K562 (cell line): ENCODE measurements around the gene NENF. TPM values are rescaled to one million over a fixed set of nuclear protein-coding genes. Genes with fewer than 3 reads are reported as not detected.
A peak's percentile ranks its signal among the peaks of the same experiment; 100 is the strongest.

Experiments used
- ATAC-seq: fragments of 200-7000 bp; cut with Tn5 transposase; 3 replicates; pipeline ENCODE4 v1.9.1; 2020; ENCODE audit warnings: moderate library complexity
- BruUV-seq: library from RNA; stranded (reverse); fragments of 400-500 nt; replicated peaks from 2 replicates; lab custom pipeline; 2021; lab: Mats Ljungman, UMichigan
- CTCF ChIA-PET: fragments of 300-600 bp; formaldehyde crosslinking; extraction: SDS; loops from one replicate; lab custom pipeline; 2021; ENCODE audit warnings: low intra/inter-chr PET ratio; lab: Yijun Ruan, JAX
- POLR2A ChIA-PET: fragments of 300-600, 350-650 bp; sonication (Branson Sonifier 250); formaldehyde crosslinking; extraction: SDS; loops from one replicate; lab custom pipeline; 2021; ENCODE audit warnings: antibody characterized with exemption, inconsistent platforms; lab: Yijun Ruan, JAX
- DNase-seq, 4 experiments: peaks; one replicate each; pipeline versions ENCODE4 v3.0.0 to v3.0.0-alpha.2; 2011 to 2018; ENCODE audit warnings: low spot score in 3 of 4, mixed read lengths in 3 of 4; ENCODE audit errors: extremely low read depth in 1 of 4
- FAIRE-seq: peaks from 2 replicates; lab custom pipeline; 2011; peaks lifted over from hg19 to GRCh38; lab: Jason Lieb, UNC
- H2AFZ ChIP-seq: 2 replicates; pipeline ENCODE4 v1.6.0; 2011; ENCODE audit warnings: low read depth, low read length, control low read depth, inconsistent platforms
- H3K27ac ChIP-seq: fragments of 200-600 bp; 3 replicates; pipeline ENCODE4 v1.8.0; 2011; ENCODE audit warnings: low read depth, mild to moderate bottlenecking, control low read depth, inconsistent platforms, low read length, moderate library complexity, mixed read lengths; ENCODE audit errors: extremely low read depth
- H3K27me3 ChIP-seq, 2 experiments: fragments of 300-600 bp in 1 of 2; 2 replicates in 1 of 2; 3 replicates in 1 of 2; pipeline versions ENCODE4 v1.6.0 to v1.8.0; 2011; ENCODE audit warnings: inconsistent platforms in 2 of 2, low read length in 2 of 2, mild to moderate bottlenecking in 1 of 2, mixed read lengths in 1 of 2, moderate library complexity in 1 of 2; ENCODE audit not compliant: control insufficient read depth in 2 of 2, insufficient read depth in 2 of 2
- H3K36me3 ChIP-seq: fragments of 300-600 bp; 3 replicates; pipeline ENCODE4 v1.8.0; 2011; ENCODE audit warnings: mild to moderate bottlenecking, low read length, inconsistent platforms; ENCODE audit not compliant: control insufficient read depth, insufficient read depth
- H3K4me1 ChIP-seq, 2 experiments: fragments of 200-600 bp in 1 of 2; replicated peaks in 1 of 2; 2 replicates in 1 of 2; 3 replicates in 1 of 2; pipeline versions ENCODE4 v1.5.1 to v1.8.0; 2011; ENCODE audit warnings: inconsistent platforms in 2 of 2, low read length in 2 of 2, mild to moderate bottlenecking in 1 of 2, mixed read lengths in 1 of 2, moderate library complexity in 1 of 2; ENCODE audit not compliant: control insufficient read depth in 2 of 2, insufficient read depth in 2 of 2
- H3K4me2 ChIP-seq: 2 replicates; pipeline ENCODE4 v1.6.1; 2011; ENCODE audit warnings: low read length, control low read depth, inconsistent platforms, mixed read lengths; ENCODE audit not compliant: insufficient read depth
- H3K4me3 ChIP-seq: fragments of 200-600 bp; sonication (generic), shearing (Covaris generic); 2 replicates; pipeline ENCODE4 v1.5.1; 2016; ENCODE audit warnings: control low read depth, inconsistent platforms
- H3K79me2 ChIP-seq: fragments of 200-600 bp; 3 replicates; pipeline ENCODE4 v1.8.0; 2011; ENCODE audit warnings: low read length, inconsistent platforms; ENCODE audit not compliant: control insufficient read depth, insufficient read depth
- H3K9ac ChIP-seq, 2 experiments: 2 replicates each; pipeline versions ENCODE4 v1.6.0 to v1.6.1; 2011; ENCODE audit warnings: low read depth in 2 of 2, low read length in 2 of 2, control low read depth in 1 of 2, inconsistent platforms in 1 of 2, mild to moderate bottlenecking in 1 of 2, mixed read lengths in 1 of 2; ENCODE audit not compliant: insufficient read depth in 1 of 2
- H3K9me1 ChIP-seq: one replicate; pipeline ENCODE4 v1.6.0; 2011; ENCODE audit warnings: inconsistent platforms, mild to moderate bottlenecking, low read length, moderate library complexity; ENCODE audit not compliant: control insufficient read depth, insufficient read depth
- H3K9me3 ChIP-seq: replicated peaks from 2 replicates; pipeline ENCODE4 v1.5.1; 2011; ENCODE audit warnings: low read depth, low read length, inconsistent platforms; ENCODE audit not compliant: control insufficient read depth, insufficient read depth
- H4K20me1 ChIP-seq: replicated peaks from 2 replicates; pipeline ENCODE4 v1.6.1; 2011; ENCODE audit warnings: low read length, inconsistent platforms, mixed read lengths; ENCODE audit not compliant: control insufficient read depth, insufficient read depth
- ARID1B ChIP-seq: fragments of 450-650 bp; IDR thresholded peaks from 2 replicates; pipeline ENCODE4 v1.6.1; 2016; ENCODE audit warnings: antibody characterized with exemption, mild to moderate bottlenecking, inconsistent platforms
- ATF7 ChIP-seq: fragments of 450-650 bp; IDR thresholded peaks from 2 replicates; pipeline ENCODE4 v1.7.1; 2014; ENCODE audit warnings: mild to moderate bottlenecking, moderate library complexity
- CTBP1 ChIP-seq: fragments of 450-650 bp; IDR thresholded peaks from 2 replicates; pipeline ENCODE4 v1.6.1; 2016; ENCODE audit warnings: borderline replicate concordance
- ELF2 ChIP-seq: fragments of 250-450 bp; sonication (Bioruptor Pico); IDR thresholded peaks from 2 replicates; pipeline ENCODE4 v1.5.0; 2021; ENCODE audit warnings: mild to moderate bottlenecking
- FOXA3 ChIP-seq, 2 experiments: fragments of 450-650 bp in 1 of 2; sonication (generic) in 1 of 2; formaldehyde crosslinking; IDR thresholded peaks in 1 of 2; conservative IDR thresholded peaks in 1 of 2; 2 replicates each; pipeline versions ENCODE4 v1.4.0 to v1.8.0; 2020 to 2022; ENCODE audit warnings: mild to moderate bottlenecking in 2 of 2, missing genetic modification reagents in 1 of 2
- FOXK1 ChIP-seq: sonication (generic); formaldehyde crosslinking; IDR thresholded peaks from 2 replicates; pipeline ENCODE4 v1.8.0; 2022; ENCODE audit warnings: missing genetic modification reagents, mild to moderate bottlenecking, borderline replicate concordance
- JUN ChIP-seq, 2 experiments: sonication (generic) in 1 of 2; formaldehyde crosslinking in 1 of 2; IDR thresholded peaks; 2 replicates each; pipeline versions ENCODE4 v1.6.1 to v1.8.0; 2012 to 2022; ENCODE audit warnings: borderline replicate concordance in 2 of 2, mild to moderate bottlenecking in 2 of 2, improper control_type of control experiment in 1 of 2, low read depth in 1 of 2, low read length in 1 of 2, missing genetic modification reagents in 1 of 2
- NONO ChIP-seq, 2 experiments: fragments of 200-400 bp in 1 of 2; fragments of 450-650 bp in 1 of 2; formaldehyde crosslinking in 1 of 2; IDR thresholded peaks; 2 replicates each; pipeline ENCODE4 v1.6.1; 2017; ENCODE audit warnings: low read depth in 2 of 2, mild to moderate bottlenecking in 2 of 2, moderate library complexity in 2 of 2, low read length in 1 of 2
- ZBED1 ChIP-seq: IDR thresholded peaks from 2 replicates; pipeline ENCODE4 v1.6.1; 2014
- ZFP91 ChIP-seq: sonication (generic); formaldehyde crosslinking; IDR thresholded peaks from 2 replicates; pipeline ENCODE4 v1.8.0; 2022; ENCODE audit warnings: mild to moderate bottlenecking, missing genetic modification reagents
- ZNF311 ChIP-seq: fragments of 250-450 bp; sonication (Bioruptor Pico); IDR thresholded peaks from 2 replicates; pipeline ENCODE4 v1.4.0; 2020; ENCODE audit warnings: mild to moderate bottlenecking, moderate library complexity
- WGBS: fragments of 100-300 bp; shearing (Covaris generic); methylation state at CpG from one replicate; pipeline ENCODE4 v1.1.6; 2016; ENCODE audit warnings: low coverage, mixed read lengths; ENCODE audit not compliant: insufficient coverage; ENCODE audit errors: missing lambda C conversion rate; 5-methylcytosine and 5-hydroxymethylcytosine counted together
- in situ Hi-C: fragments of 300-500 bp; cut with MboI; formaldehyde crosslinking; loops from 4 replicates; pipeline ENCODE4 v1.15.0; 2018; ENCODE audit warnings: inconsistent platforms, mixed read lengths
- intact Hi-C: fragments of 100-400 bp; cut with micrococcal nuclease; formaldehyde crosslinking; loops from 2 replicates; pipeline ENCODE4 v1.14.2; 2022
- polyA plus RNA-seq, 8 experiments: library from polyadenylated mRNA; depleted of rRNA in 4 of 8; stranded (reverse) in 5 of 8; unstranded in 3 of 8; fragments of >200 nt; fragmentation: Nextera tagmentation in 2 of 8; fragmentation: Illumina TruSeq in 1 of 8; extraction: Ambion mirVana in 2 of 8; extraction: Trizol in 1 of 8; gene quantifications; 2 replicates each; pipeline versions ENCODE4 v1.2.1 to v1.2.3, GENCODE V29; 2011 to 2014; ENCODE audit warnings: inconsistent platforms in 1 of 8, missing spikeins in 1 of 8
- total RNA-seq, 7 experiments: library from RNA; depleted of rRNA in 6 of 7; stranded (reverse); fragments of >200 nt in 6 of 7; fragmentation: Illumina TruSeq in 2 of 7; extraction: Trizol in 2 of 7; gene quantifications; 2 replicates each; pipeline versions ENCODE4 v1.2.1 to v1.2.3, GENCODE V29; 2011 to 2021; ENCODE audit warnings: low replicate concordance in 1 of 7

NENF gene
- total and polyA plus RNA-seq, 9 of the 15 experiments (the other 6 are each of a cell fraction or from before 2014, with no cell fraction given) = 6.1 to 100 (median 72.8) TPM

GRCh38 chr1:212455803-212456528, 23.2 kb downstream of the NENF start (continued):
- TF ChIP-seq ARID1B = no peak
- no peak for TF ChIP-seq ELF2 (CRISPR knock-in tag)

GRCh38 chr1:212457740-212458338, 25.1 kb downstream of the NENF start:
- BruUV-seq = no TSS peak
- H3K36me3 ChIP-seq = no peaks in the 10 kb centered on the region
- ChIA-PET POLR2A (interaction anchor here (0.5 to 1.8 kb wide), 6 partner anchors 9 to 782 kb away, joined by 3 to 6 read pairs (median 4); partner anchors contain the start of genes ATF3, DTL, INTS7 and NEK2), CTCF (interaction anchor here (0.7 to 1.4 kb wide), 4 partner anchors 324 to 730 kb away, joined by 3 to 7 read pairs (median 4); no protein-coding TSS in a partner anchor)
- intact Hi-C loops = loop anchor here (2.0 to 5.0 kb wide), 6 partner anchors 91 to 761 kb away; no protein-coding TSS in a partner anchor
- no peak overlapping the region for H3K27ac ChIP-seq
- peaks cover 7 to 16% of the 10 kb centered on the region in 2 experiments; a peak in 3 of 5 replicates for H3K27me3 ChIP-seq
- H3K79me2 ChIP-seq = no peaks in the 10 kb centered on the region
- peaks cover 2% of the 10 kb centered on the region for H3K9me1 ChIP-seq
- H3K4me3 ChIP-seq = no peak overlapping the region
- H3K9me3 ChIP-seq = peaks cover 4% of the 10 kb centered on the region
- DNase-seq (peak; percentile 69 to 82 (median 73)), ATAC-seq (peak; percentile 44), FAIRE-seq (peak; percentile 81)
- WGBS = 33% methylated on average over 8 of the region's 8 CpGs
- H4K20me1 ChIP-seq = no peaks in the 10 kb centered on the region
- in situ Hi-C loops = loop anchor here (5.0 kb wide), 1 partner anchor 386 kb away; no protein-coding TSS in a partner anchor
- H3K4me1 ChIP-seq = peaks cover 0 to 5% of the 10 kb centered on the region in 2 experiments; a peak in 2 of 5 replicates
- peak overlapping the region; percentile 29; the same call in 1 of the 2 replicates for H2AFZ ChIP-seq
- no peak overlapping the region for H3K4me2 ChIP-seq
- no peak overlapping the region for H3K9ac ChIP-seq
- peak; percentile 35 to 55; a peak in 2 of 4 replicates for TF ChIP-seq FOXA3 (CRISPR knock-in tag; conservative IDR thresholded peaks at IDR 0.05 in 1 of 2, IDR thresholded peaks at IDR 0.05 in 1 of 2)
- no peak for TF ChIP-seq CTBP1
- TF ChIP-seq NONO (IDR thresholded peaks at IDR 0.05; ENCODE audit: low read depth in 2 of 2, low read length in 1 of 2) = no peak
- no peak for TF ChIP-seq ZFP91 (CRISPR knock-in tag)
- no peak for TF ChIP-seq ZNF311 (CRISPR knock-in tag)
- TF ChIP-seq JUN (IDR thresholded peaks at IDR 0.05; ENCODE audit: borderline replicate concordance, low read depth, low read length) = 0 out of 2 replicates have a peak, but pooled peaks have one; percentile 22
- no peak for TF ChIP-seq JUN (CRISPR knock-in tag; IDR thresholded peaks at IDR 0.05; ENCODE audit: borderline replicate concordance)
- TF ChIP-seq FOXK1 (CRISPR knock-in tag) = peak; percentile 67; the same call in 1 of the 2 replicates
- TF ChIP-seq ZBED1 = no peak
- 0 out of 2 replicates have a peak, but pooled peaks have one; percentile 10 for TF ChIP-seq ATF7
